GM19463 (cell line): ENCODE data around the gene LRRC75A.

ENCODE experiments used
- ATAC-seq: cut with Tn5 transposase; IDR thresholded peaks from one replicate; pipeline ENCODE4 v1.9.1; 2021; ENCODE audit warnings: mild to moderate bottlenecking, moderate library complexity; ENCODE audit not compliant: unreplicated experiment

Gene LRRC75A

GRCh38 chr17:16494059-16494458 is 2.1 kb upstream of the LRRC75A start:
- no peak for ATAC-seq

- ATAC-seq: no peak
Observed at GRCh38 chr17:16493531-16494046, 1.6 kb upstream of the LRRC75A start.

GRCh38 chr17:16492613-16493530 is 879 bp upstream of the LRRC75A start:
- no peak for ATAC-seq

- no peak for ATAC-seq
Observed at GRCh38 chr17:16491131-16491702, 776 bp downstream of the LRRC75A start.

- ATAC-seq: no peak
Observed at GRCh38 chr17:16489431-16489830, 2.6 kb downstream of the LRRC75A start.

- no peak for ATAC-seq
Observed at GRCh38 chr17:16488968-16489337, 3.0 kb downstream of the LRRC75A start.

- no peak for ATAC-seq
Observed at GRCh38 chr17:16488186-16488967, 3.6 kb downstream of the LRRC75A start.

GRCh38 chr17:16486373-16487250 is 5.4 kb downstream of the LRRC75A start:
- no peak for ATAC-seq

- no peak for ATAC-seq
Observed at GRCh38 chr17:16484445-16485175, 7.4 kb downstream of the LRRC75A start.

- no peak for ATAC-seq
Observed at GRCh38 chr17:16483021-16483645, 8.9 kb downstream of the LRRC75A start.

GRCh38 chr17:16482253-16482652 is 9.7 kb downstream of the LRRC75A start:
- no peak for ATAC-seq

GRCh38 chr17:16480995-16481394 is 11.0 kb downstream of the LRRC75A start:
- ATAC-seq: no peak

- no peak for ATAC-seq
Observed at GRCh38 chr17:16479264-16479663, 12.7 kb downstream of the LRRC75A start.

GRCh38 chr17:16478649-16479048 is 13.3 kb downstream of the LRRC75A start:
- ATAC-seq: no peak

GRCh38 chr17:16477666-16478065 is 14.3 kb downstream of the LRRC75A start:
- ATAC-seq: no peak

GRCh38 chr17:16477255-16477654 is 14.7 kb downstream of the LRRC75A start:
- no peak for ATAC-seq

GRCh38 chr17:16475179-16475704 is 16.8 kb downstream of the LRRC75A start:
- ATAC-seq: no peak

GRCh38 chr17:16474012-16474725 is 17.8 kb downstream of the LRRC75A start:
- no peak for ATAC-seq
